Endometrium (tissue), 2 donors: ENCODE results near the gene LAMB3.

ENCODE experiments used
- FAIRE-seq: peaks from 2 replicates; lab custom pipeline; 2012; peaks lifted over from hg19 to GRCh38; lab: Jason Lieb, UNC
- donor health status: control.
- donor health status: control.

The LAMB3 gene

DNA sequence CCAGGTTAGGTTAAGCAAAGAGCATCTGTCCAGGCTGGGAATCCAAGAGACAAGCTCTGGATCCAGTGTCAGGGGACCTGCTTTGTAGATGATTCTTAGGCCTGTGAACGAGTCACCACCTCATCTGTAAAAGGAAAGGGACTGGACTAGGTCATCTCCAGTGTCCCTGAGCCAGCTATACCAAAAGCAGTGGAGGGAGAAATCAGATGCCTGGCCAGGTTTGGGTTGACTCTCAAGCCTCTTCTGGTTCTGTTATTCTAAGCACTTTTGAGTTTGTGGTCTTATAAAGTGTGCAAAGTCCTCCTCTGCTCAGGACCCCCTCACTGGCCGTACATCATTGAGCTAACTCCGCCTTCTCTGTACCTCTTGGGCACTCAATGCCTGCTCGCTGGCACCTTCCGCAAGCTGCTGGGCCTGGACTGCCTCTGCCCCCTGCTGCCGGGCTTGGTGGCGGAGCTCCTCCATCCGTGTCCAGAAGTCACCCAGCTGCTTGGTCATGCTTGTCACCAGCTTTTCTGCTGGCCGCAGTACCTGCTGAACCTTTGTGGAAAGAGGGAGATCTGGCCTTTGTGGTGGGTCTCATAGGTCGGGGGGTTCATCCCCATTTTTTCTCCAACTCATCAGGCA is 35.1 kb downstream of the LAMB3 start:
- FAIRE-seq = no peak

DNA sequence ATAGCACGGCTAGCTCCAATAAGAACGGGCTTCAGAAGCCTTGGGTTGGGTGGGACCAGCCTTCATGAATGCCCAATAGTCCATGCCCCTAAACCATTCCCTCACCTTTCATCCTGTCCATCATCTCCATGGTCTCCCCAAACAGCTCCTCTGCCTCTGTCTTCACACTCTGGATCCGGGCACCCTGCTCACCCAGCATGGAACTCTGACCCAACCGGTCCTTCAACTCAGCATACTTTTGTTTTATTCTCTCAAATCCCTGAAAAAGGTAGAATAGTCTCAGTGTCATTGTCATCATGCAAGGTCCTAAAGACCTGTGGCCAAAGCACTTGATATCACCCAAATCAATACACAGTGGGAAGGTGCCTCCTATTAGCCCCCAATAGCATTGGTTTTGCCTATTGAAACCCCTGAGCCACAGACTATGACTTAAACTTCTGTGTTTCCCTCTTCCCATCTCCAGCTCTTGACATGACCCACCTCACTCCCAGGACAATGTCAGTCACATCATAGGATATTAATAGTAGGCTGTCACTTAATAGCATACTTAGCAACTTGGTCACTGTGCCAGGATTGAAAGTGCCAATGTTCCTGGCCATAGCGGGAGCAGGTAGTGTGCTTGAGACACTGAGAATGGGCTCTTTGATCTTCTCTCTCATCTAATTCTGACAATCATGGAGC is 35.7 kb downstream of the LAMB3 start:
- FAIRE-seq = no peak

DNA sequence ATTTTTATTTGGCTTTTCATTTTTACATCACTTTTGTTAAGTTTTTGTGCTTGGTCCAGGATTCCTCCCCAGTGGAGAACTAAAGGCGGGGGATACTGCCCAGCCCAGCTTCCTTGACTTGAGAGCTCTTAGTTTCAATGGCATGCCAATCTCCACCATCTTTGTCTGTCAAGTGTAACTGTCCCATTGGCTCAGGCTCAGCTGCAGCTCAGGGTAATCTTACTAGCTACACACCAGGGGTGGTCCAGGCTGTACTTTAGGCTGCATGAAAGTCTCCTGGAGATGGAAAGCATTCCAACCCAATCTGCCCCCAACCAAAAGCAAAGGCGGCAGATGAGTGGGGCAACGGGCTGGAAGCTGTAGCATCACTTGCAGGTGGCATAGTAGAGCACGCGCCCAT is 37.3 kb downstream of the LAMB3 start:
- no peak for FAIRE-seq

GRCh38 chr1:209614151-209614420 is 38.1 kb downstream of the LAMB3 start:
- FAIRE-seq = no peak

DNA sequence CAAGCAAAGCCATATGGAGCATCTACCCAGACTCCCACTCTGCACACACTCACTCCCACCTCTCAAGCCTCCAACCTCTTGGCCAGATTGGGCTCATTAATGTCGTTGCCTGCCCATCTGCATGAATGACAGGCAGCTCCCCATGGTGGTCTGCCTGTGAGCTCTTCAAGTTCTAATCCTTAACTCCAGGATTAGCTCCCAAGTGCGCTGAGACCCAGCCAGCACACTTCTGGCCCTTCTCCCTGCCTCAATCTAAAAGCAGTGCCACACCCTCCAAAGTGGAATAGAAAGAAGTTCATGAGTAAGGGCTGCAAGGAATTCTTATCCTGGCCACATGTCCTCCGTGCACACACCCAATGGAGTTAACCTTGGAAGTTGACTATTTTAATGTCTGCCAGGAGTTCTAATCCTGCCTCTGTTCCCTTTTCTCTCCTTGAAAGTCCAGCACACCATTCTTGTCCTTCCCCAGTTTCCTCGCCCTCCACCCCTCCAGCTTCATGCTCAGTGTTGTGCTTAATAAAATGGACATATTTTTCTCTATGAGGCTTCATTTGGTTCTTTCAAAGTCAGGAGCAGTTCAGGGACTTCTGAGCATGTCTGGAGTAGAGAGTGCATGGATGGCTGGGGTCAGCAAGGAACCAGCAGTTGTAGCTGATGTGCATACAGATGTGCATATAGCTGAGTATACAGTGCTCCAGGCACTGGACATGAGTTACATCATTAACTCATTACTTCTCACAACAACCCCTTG is 38.6 kb downstream of the LAMB3 start:
- FAIRE-seq = no peak

- no peak for FAIRE-seq
Observed at GRCh38 chr1:209612646-209613399, 39.4 kb downstream of the LAMB3 start.

- FAIRE-seq = no peak
Observed at GRCh38 chr1:209611771-209612570, 40.3 kb downstream of the LAMB3 start.

- no peak for FAIRE-seq
Observed at GRCh38 chr1:209610631-209610905, 41.7 kb downstream of the LAMB3 start.

- FAIRE-seq = no peak
Observed at GRCh38 chr1:209609791-209610630, 42.2 kb downstream of the LAMB3 start.

DNA sequence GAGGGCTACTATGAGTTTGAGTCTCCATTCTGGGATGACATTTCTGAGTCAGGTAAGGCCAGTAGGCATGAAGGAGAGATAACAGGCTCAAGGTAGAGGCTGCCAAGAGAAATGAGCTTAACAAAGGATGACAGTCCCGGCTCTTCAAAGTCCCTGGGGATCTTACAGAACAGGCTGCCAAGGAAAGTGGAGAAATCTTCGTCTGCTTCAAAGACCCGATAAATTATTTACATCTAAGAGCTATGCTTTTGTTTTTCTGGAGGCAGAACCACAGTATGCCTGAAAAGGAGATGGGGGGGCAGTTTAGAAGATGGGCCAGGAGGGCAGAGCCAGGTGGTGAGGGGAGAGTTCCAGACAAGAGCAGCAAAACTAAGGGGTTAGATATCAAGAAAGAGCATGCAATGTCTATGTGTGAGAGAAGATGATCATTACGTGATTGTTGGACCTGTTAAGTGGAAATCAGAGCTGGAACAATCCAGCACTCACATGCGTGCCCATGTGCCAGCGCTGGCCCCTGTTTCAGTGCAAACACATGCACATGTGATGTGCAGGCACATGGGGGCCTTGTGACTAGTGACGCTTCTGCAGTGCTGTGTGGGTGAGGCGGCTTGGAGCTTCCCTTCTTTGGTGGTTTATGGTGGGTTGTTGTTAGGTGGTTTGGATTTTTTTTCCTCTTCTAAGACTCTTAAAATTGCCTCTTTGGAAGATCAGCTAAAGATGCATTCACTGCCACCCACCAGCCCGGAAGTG is 43.0 kb downstream of the LAMB3 start:
- FAIRE-seq = no peak

GRCh38 chr1:209607795-209608178 is 44.4 kb downstream of the LAMB3 start:
- no peak for FAIRE-seq

DNA sequence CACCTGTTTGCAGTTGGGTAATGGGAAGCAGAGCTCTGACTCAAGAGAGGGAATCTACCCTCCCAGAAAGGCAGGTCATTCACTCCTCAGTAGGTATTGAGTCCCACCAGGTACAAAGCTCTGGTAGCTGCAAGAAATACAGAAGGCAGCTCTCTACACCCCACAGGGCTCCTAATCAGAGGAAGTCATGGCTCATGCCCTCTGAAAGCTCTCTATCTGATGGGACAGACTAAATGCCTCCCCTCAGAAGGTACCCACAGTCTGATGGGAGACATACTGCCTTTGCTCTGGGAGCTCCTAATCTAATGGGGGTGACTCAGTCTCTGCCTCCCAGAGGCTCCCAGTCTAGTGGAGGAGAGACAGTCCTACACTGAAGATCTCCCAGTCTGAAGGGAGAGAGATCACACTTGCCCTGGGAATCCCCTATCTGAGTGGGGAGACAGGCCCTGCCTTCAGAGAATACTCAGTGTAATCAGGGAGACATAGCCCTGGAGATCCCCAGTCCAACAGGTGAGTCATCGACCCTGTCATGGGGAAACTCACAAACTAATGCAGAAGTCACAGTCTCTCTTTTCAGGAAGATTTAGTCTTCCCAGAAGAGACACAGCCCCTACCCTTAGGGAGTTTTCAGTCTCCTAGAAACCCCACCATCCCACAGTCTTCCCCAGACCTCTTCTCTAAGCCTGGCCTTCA is 45.0 kb downstream of the LAMB3 start:
- FAIRE-seq = no peak

- FAIRE-seq = no peak
Observed at GRCh38 chr1:209603877-209604276, 48.3 kb downstream of the LAMB3 start.

DNA sequence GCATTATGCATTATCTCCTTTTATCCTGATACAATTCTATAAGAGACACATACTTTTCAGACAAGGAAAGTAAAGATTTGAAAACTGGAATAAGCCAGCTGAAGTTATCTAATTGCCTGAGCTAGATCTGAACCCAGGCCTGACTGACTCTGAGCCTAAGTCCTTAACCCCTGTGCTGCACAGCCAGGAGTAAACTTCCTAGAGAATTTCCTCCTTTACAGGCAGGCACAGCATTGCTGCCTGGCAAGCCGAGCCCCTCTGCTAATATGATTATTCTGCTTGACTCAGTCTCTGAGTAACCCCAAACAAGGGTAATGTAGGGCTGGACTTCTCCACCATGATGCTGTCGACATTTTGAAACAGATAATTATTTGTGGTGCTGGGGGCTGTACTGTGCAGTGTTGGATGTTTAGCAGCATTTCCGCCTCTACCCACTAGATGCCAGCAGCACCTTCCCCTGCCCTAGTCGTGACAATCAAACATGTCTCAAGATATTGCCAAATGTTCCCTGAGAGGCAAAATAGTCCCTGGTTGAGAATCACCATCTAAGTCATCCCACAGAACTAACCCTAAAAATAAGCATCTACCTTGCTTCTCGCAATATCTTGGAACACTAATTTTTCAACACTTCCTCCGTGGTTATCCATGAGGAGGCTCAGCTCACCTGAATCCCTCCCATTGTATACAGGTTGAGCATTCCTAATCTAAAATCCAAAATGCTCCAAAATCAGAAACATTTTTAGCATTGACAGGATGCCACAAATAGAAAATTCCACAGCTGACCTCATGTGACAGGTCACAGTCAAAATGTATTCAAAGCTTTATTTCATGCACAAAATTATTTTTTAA is 50.2 kb downstream of the LAMB3 start:
- no peak for FAIRE-seq

DNA sequence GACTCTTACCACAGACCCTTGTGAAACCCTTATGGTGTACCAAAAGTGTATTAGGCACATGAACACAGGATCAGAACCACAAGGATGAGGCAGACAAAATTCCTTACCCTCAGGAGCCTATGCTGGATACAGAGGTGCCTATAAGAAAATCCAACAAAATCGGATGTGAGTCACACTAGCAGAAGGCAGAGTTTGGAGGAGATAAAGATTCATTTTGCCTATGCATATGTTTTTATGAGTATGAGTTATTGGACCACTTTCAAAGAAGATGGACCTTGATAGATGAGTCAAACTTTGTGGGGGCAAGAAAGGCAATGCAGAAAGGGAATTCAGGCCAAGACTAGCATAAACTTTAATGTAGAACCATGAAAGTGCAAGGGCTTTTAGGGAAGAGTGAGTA is 51.7 kb downstream of the LAMB3 start:
- no peak for FAIRE-seq

DNA sequence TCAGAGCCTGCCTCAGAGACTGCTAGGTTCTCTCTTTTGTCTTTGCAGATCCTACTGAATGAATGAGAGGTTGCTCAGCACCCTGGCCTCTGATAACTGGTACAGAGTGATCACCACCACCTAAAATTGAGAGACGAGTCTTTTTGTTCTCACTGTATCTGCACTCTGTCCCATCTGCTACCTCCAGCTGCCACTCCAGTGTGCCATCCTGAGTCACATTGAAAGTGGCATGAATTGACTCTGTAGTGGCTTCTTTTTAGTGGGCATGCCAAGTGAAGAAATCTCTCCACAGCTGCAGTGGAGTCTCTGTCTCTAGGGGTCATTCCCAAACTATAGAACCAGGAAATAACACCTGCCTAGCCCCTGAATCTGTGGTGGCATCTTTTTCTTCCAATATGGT is 54.0 kb downstream of the LAMB3 start:
- FAIRE-seq = no peak

DNA sequence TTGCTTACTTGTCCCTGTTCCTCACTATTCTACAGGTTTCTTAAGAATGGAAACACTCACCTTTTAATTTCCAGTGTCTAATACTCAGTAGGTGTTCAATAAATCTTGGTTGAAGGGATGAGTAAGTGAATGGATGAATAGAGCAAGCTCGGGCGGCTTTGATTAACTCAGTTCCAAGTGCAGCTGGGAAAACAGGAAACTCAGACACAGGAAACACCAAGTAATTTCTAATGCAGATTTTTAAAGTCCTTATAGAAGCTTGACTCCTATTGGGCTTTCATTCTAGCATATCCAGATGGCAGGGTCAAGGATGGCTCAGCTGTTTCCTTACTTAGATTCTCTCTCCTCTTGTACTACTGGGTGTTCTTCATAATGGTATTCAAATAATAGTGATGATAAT is 54.7 kb downstream of the LAMB3 start:
- FAIRE-seq = no peak

DNA sequence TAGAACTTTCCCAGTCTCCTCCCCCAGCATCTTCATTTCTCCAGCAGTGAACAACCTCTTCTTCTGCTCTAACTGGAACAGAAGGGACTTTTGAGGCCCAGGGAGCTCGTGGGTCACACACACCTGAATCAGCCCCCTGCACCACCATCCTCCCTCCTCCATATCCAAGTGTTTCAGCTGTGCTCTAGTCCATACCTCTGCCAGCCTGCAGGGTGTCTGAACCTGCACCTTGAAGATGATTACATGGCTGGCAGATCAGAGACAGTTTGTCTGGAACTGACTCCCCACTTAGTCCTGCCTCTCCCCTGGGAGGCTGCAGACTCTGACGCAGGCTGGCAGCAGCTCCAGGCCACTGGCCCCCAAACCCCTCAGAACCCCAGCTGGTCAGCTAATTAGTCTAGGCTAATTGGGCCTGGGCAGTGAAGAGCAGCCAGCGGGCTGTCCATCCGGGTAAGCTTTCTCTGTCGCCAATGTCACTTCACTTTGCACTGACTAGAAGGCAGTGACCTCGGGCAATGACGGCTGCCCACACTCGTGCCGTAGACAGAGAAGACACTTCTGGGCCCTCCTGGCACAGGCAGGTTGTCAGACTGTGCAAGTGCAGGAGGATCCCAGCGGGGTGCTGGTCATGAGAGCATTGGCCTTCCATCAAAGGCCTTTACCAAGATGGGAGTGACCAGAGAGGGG is 56.5 kb downstream of the LAMB3 start:
- no peak for FAIRE-seq

- no peak for FAIRE-seq
Observed at GRCh38 chr1:209595028-209595427, 57.2 kb downstream of the LAMB3 start.
